HG02970 (cell line): ENCODE results near the gene CLPTM1L.
"Not testable (repeated sequence)": the region's sequence is repeated elsewhere in the genome, so short reads cannot be mapped to it uniquely, and the experiment has no call there.

Experiments used
- ATAC-seq: cut with Tn5 transposase; IDR thresholded peaks from one replicate; pipeline ENCODE4 v1.9.1; 2021; ENCODE audit warnings: mild to moderate bottlenecking, moderate library complexity, moderate number of reproducible peaks; ENCODE audit not compliant: unreplicated experiment, low FRiP score

CLPTM1L gene

GRCh38 chr5:1362242-1363015, 17.5 kb upstream of the CLPTM1L start:
- no peak for ATAC-seq

GRCh38 chr5:1360861-1361260, 16.0 kb upstream of the CLPTM1L start:
- no peak for ATAC-seq

GRCh38 chr5:1360367-1360766, 15.5 kb upstream of the CLPTM1L start:
- not testable (repeated sequence) for ATAC-seq

- no peak for ATAC-seq
Measured at GRCh38 chr5:1359713-1360112, 14.8 kb upstream of the CLPTM1L start.

GRCh38 chr5:1359031-1359645, 14.2 kb upstream of the CLPTM1L start:
- no peak for ATAC-seq

- ATAC-seq, result no peak
Measured at GRCh38 chr5:1358726-1359025, 13.8 kb upstream of the CLPTM1L start.

- no peak for ATAC-seq
Measured at GRCh38 chr5:1357946-1358725, 13.2 kb upstream of the CLPTM1L start.

GRCh38 chr5:1356873-1357787, 12.2 kb upstream of the CLPTM1L start:
- ATAC-seq, result no peak

- no peak for ATAC-seq
Measured at GRCh38 chr5:1354576-1354975, 9.7 kb upstream of the CLPTM1L start.

GRCh38 chr5:1352231-1353219, 7.6 kb upstream of the CLPTM1L start:
- ATAC-seq, result no peak

GRCh38 chr5:1351156-1351555, 6.3 kb upstream of the CLPTM1L start:
- no peak for ATAC-seq

GRCh38 chr5:1349246-1349645, 4.3 kb upstream of the CLPTM1L start:
- no peak for ATAC-seq

GRCh38 chr5:1348986-1349245, 4.0 kb upstream of the CLPTM1L start:
- ATAC-seq, result no peak

GRCh38 chr5:1347571-1347970, 2.7 kb upstream of the CLPTM1L start:
- ATAC-seq, result no peak

- ATAC-seq, result no peak
Measured at GRCh38 chr5:1346627-1347440, 1.9 kb upstream of the CLPTM1L start.

- ATAC-seq, result no peak
Measured at GRCh38 chr5:1345876-1346626, 1.2 kb upstream of the CLPTM1L start.

GRCh38 chr5:1343931-1344901, 683 bp downstream of the CLPTM1L start:
- ATAC-seq, result no peak
